ENCODE measurements around the gene RNF146. TPM values are rescaled to one million over a fixed set of nuclear protein-coding genes. Genes with fewer than 3 reads are reported as not detected.

RNF146 gene
- total RNA-seq, 1 donor from 2014 or later: 46.8 TPM

GRCh38 chr6:127243501-127243900 lies 23.2 kb upstream of the RNF146 start:
- no peak for TF ChIP-seq CTCF (conservative IDR thresholded peaks at IDR 0.05)

GRCh38 chr6:127247114-127248096 lies 19.3 kb upstream of the RNF146 start:
- Mint-ChIP-seq H3K27ac (no peak overlapping the region), H3K27me3 (no peaks in the 10 kb centered on the region), H3K36me3 (no peaks in the 10 kb centered on the region), H3K4me1 (ENCODE audit: unreplicated experiment) (no peaks in the 10 kb centered on the region), H3K9me3 (no peaks in the 10 kb centered on the region), H3K4me3 (no peak overlapping the region)
- no peak for DNase-seq (ENCODE audit: extremely low spot score, unreplicated experiment)
- no peak for TF ChIP-seq CTCF (conservative IDR thresholded peaks at IDR 0.05)

More at GRCh38 chr6:127243501-127243900, 23.2 kb upstream of the RNF146 start:
- no peaks in the 10 kb centered on the region for H3K9me3 Mint-ChIP-seq
- DNase-seq (ENCODE audit: extremely low spot score, unreplicated experiment): no peak
- no peaks in the 10 kb centered on the region for H3K36me3 Mint-ChIP-seq
- H3K27ac Mint-ChIP-seq: no peak overlapping the region
- H3K27me3 Mint-ChIP-seq: no peaks in the 10 kb centered on the region
- no peak overlapping the region for H3K4me3 Mint-ChIP-seq
- H3K4me1 Mint-ChIP-seq (ENCODE audit: unreplicated experiment): no peaks in the 10 kb centered on the region

GRCh38 chr6:127249621-127250020 lies 17.0 kb upstream of the RNF146 start:
- TF ChIP-seq CTCF (conservative IDR thresholded peaks at IDR 0.05): no peak
- no peak overlapping the region for H3K4me3 Mint-ChIP-seq
- no peak overlapping the region for H3K27ac Mint-ChIP-seq
- H3K27me3 Mint-ChIP-seq: no peaks in the 10 kb centered on the region
- H3K36me3 Mint-ChIP-seq: no peaks in the 10 kb centered on the region
- H3K4me1 Mint-ChIP-seq (ENCODE audit: unreplicated experiment): no peaks in the 10 kb centered on the region
- no peak for DNase-seq (ENCODE audit: extremely low spot score, unreplicated experiment)
- no peaks in the 10 kb centered on the region for H3K9me3 Mint-ChIP-seq

- Mint-ChIP-seq H3K9me3 (no peaks in the 10 kb centered on the region), H3K27ac (no peak overlapping the region), H3K4me3 (no peak overlapping the region), H3K4me1 (ENCODE audit: unreplicated experiment) (no peaks in the 10 kb centered on the region), H3K27me3 (peaks cover 9% of the 10 kb centered on the region), H3K36me3 (no peaks in the 10 kb centered on the region)
- no peak for TF ChIP-seq CTCF (conservative IDR thresholded peaks at IDR 0.05)
- DNase-seq (ENCODE audit: extremely low spot score, unreplicated experiment): no peak
These were observed 11.4 kb upstream of the RNF146 start for GRCh38 chr6:127255286-127255685.

GRCh38 chr6:127262896-127263295 lies 3.8 kb upstream of the RNF146 start:
- Mint-ChIP-seq H3K9me3 (no peaks in the 10 kb centered on the region), H3K36me3 (no peaks in the 10 kb centered on the region), H3K27me3 (peaks cover 11% of the 10 kb centered on the region), H3K27ac (no peak overlapping the region), H3K4me1 (ENCODE audit: unreplicated experiment) (no peaks in the 10 kb centered on the region), H3K4me3 (no peak overlapping the region)
- no peak for TF ChIP-seq CTCF (conservative IDR thresholded peaks at IDR 0.05)
- no peak for DNase-seq (ENCODE audit: extremely low spot score, unreplicated experiment)

Measured in type B pancreatic cell (in vitro differentiated cells).